NOMO-1 (cell line): ENCODE data around the gene SH3BGRL2.

Experiments used
- DNase-seq, 2 experiments: peaks; one replicate each; lab custom pipeline; 2025; ENCODE audit not compliant: unreplicated experiment in 2 of 2; lab: John Stamatoyannopoulos, UW

The SH3BGRL2 gene

GRCh38 chr6:79694623-79695343 is 63.7 kb downstream of the SH3BGRL2 start:
- DNase-seq = no peak

GRCh38 chr6:79697430-79697829 is 66.3 kb downstream of the SH3BGRL2 start:
- DNase-seq = no peak

GRCh38 chr6:79699606-79700005 is 68.5 kb downstream of the SH3BGRL2 start:
- no peak for DNase-seq

GRCh38 chr6:79702691-79703090 is 71.6 kb downstream of the SH3BGRL2 start:
- DNase-seq = no peak

GRCh38 chr6:79704200-79704599 is 73.1 kb downstream of the SH3BGRL2 start:
- no peak for DNase-seq

GRCh38 chr6:79705456-79705995 is 74.4 kb downstream of the SH3BGRL2 start:
- DNase-seq = no peak

- DNase-seq = no peak
These were observed 75.4 kb downstream of the SH3BGRL2 start for GRCh38 chr6:79706527-79706926.

- DNase-seq = no peak
These were observed 76.5 kb downstream of the SH3BGRL2 start for GRCh38 chr6:79707621-79708020.

- no peak for DNase-seq
These were observed 77.1 kb downstream of the SH3BGRL2 start for GRCh38 chr6:79708095-79708791.

- DNase-seq = no peak
These were observed 79.0 kb downstream of the SH3BGRL2 start for GRCh38 chr6:79710127-79710526.

GRCh38 chr6:79711167-79711566 is 80.0 kb downstream of the SH3BGRL2 start:
- DNase-seq = no peak

- DNase-seq = no peak
These were observed 81.0 kb downstream of the SH3BGRL2 start for GRCh38 chr6:79712144-79712543.

- DNase-seq = no peak
These were observed 81.5 kb downstream of the SH3BGRL2 start for GRCh38 chr6:79712616-79713135.

GRCh38 chr6:79713701-79714322 is 82.7 kb downstream of the SH3BGRL2 start:
- DNase-seq = peak; percentile 8 to 13

- DNase-seq = no peak
These were observed 86.9 kb downstream of the SH3BGRL2 start for GRCh38 chr6:79717989-79718388.

GRCh38 chr6:79718509-79719247 is 87.5 kb downstream of the SH3BGRL2 start:
- no peak for DNase-seq

GRCh38 chr6:79719248-79719960 is 88.3 kb downstream of the SH3BGRL2 start:
- DNase-seq = no peak

- no peak for DNase-seq
These were observed 93.7 kb downstream of the SH3BGRL2 start for GRCh38 chr6:79724816-79725215.

- no peak for DNase-seq
These were observed 100.3 kb downstream of the SH3BGRL2 start for GRCh38 chr6:79731471-79731870.

- no peak for DNase-seq
These were observed 102.3 kb downstream of the SH3BGRL2 start for GRCh38 chr6:79733388-79733787.
